Measurements from ENCODE around the gene C19orf85. TPM values are rescaled to one million over a fixed set of nuclear protein-coding genes. Genes with fewer than 3 reads are reported as not detected.
A peak's percentile ranks its signal among the peaks of the same experiment; 100 is the strongest.
"Not testable (repeated sequence)": the region's sequence is repeated elsewhere in the genome, so short reads cannot be mapped to it uniquely, and the experiment has no call there.

Gene C19orf85
- total RNA-seq, 1 donor from 2014 or later, result not detected

GRCh38 chr19:55451163-55451964 is 13.2 kb downstream of the C19orf85 start:
- Histone ChIP-seq H3K4me1 (peaks cover 0 to 11% of the 10 kb centered on the region in 2 donors), H3K27me3 (peaks cover 19% of the 10 kb centered on the region), H3K27ac (no peak overlapping the region), H3K4me3 (peak overlapping the region; percentile 9 to 16), H3K9me3 (no peaks in the 10 kb centered on the region), H3K36me3 (peaks cover 0 to 7% of the 10 kb centered on the region in 2 donors)
- intact Hi-C loops (cut with DNase I), result no loop called here
- DNase-seq (ENCODE audit: low spot score in 2 of 2), result no peak
- TF ChIP-seq CTCF (IDR thresholded peaks at IDR 0.05), result no peak

GRCh38 chr19:55449469-55449868 is 15.1 kb downstream of the C19orf85 start:
- Histone ChIP-seq H3K27ac (no peak overlapping the region), H3K4me1 (peaks cover 0 to 11% of the 10 kb centered on the region in 2 donors), H3K9me3 (no peaks in the 10 kb centered on the region), H3K27me3 (peaks cover 19% of the 10 kb centered on the region), H3K4me3 (no peak overlapping the region), H3K36me3 (no peaks in the 10 kb centered on the region)
- DNase-seq (ENCODE audit: low spot score in 2 of 2), result no peak
- TF ChIP-seq CTCF (IDR thresholded peaks at IDR 0.05), result no peak
- intact Hi-C loops (cut with DNase I), result no loop called here

GRCh38 chr19:55448175-55448490 is 16.4 kb downstream of the C19orf85 start:
- DNase-seq (ENCODE audit: low spot score in 2 of 2); H3K9me3 ChIP-seq; H3K27ac ChIP-seq; H3K4me3 ChIP-seq; H3K36me3 ChIP-seq; intact Hi-C loops (cut with DNase I): not testable (repeated sequence)
- Histone ChIP-seq H3K4me1 (peaks cover 0 to 11% of the 10 kb centered on the region in 2 donors), H3K27me3 (peaks cover 18% of the 10 kb centered on the region)

- Histone ChIP-seq H3K4me1 (peaks cover 0 to 11% of the 10 kb centered on the region in 2 donors), H3K9me3 (no peaks in the 10 kb centered on the region), H3K27ac (no peak overlapping the region), H3K36me3 (no peaks in the 10 kb centered on the region), H3K27me3 (peaks cover 13% of the 10 kb centered on the region), H3K4me3 (no peak overlapping the region)
- intact Hi-C loops (cut with DNase I), result no loop called here
- TF ChIP-seq CTCF (IDR thresholded peaks at IDR 0.05), result no peak
- DNase-seq (ENCODE audit: low spot score in 2 of 2), result no peak
Measured at GRCh38 chr19:55447421-55448174, 17.0 kb downstream of the C19orf85 start.

GRCh38 chr19:55446060-55446459 is 18.5 kb downstream of the C19orf85 start:
- peaks cover 8% of the 10 kb centered on the region for H3K27me3 ChIP-seq
- H3K4me1 ChIP-seq, result no peaks in the 10 kb centered on the region
- no peak for TF ChIP-seq CTCF (IDR thresholded peaks at IDR 0.05)

GRCh38 chr19:55444646-55445045 is 19.9 kb downstream of the C19orf85 start:
- H3K9me3 ChIP-seq, result no peaks in the 10 kb centered on the region
- H3K4me1 ChIP-seq, result no peaks in the 10 kb centered on the region
- TF ChIP-seq CTCF (IDR thresholded peaks at IDR 0.05), result no peak
- H3K4me3 ChIP-seq, result no peak overlapping the region
- H3K27me3 ChIP-seq, result peaks cover 15% of the 10 kb centered on the region
- no peaks in the 10 kb centered on the region for H3K36me3 ChIP-seq
- no peak overlapping the region for H3K27ac ChIP-seq
- intact Hi-C loops (cut with DNase I), result no loop called here
- DNase-seq (ENCODE audit: low spot score in 2 of 2), result no peak

More at GRCh38 chr19:55446060-55446459, 18.5 kb downstream of the C19orf85 start:
- Histone ChIP-seq H3K9me3 (no peaks in the 10 kb centered on the region), H3K36me3 (no peaks in the 10 kb centered on the region), H3K4me3 (no peak overlapping the region), H3K27ac (no peak overlapping the region)
- DNase-seq (ENCODE audit: low spot score in 2 of 2), result no peak
- intact Hi-C loops (cut with DNase I), result no loop called here

Measured in ascending aorta (tissue), 2 donors.